NOMO-1 treated with DMSO at 0.1 percent for 48 hours (cell line): Measurements from ENCODE around the gene PRKAG2.
A peak's percentile ranks its signal among the peaks of the same experiment; 100 is the strongest.
"Not testable (repeated sequence)": the region's sequence is repeated elsewhere in the genome, so short reads cannot be mapped to it uniquely, and the experiment has no call there.

Experiments used
- DNase-seq: peaks from one replicate; lab custom pipeline; 2025; ENCODE audit not compliant: unreplicated experiment; lab: John Stamatoyannopoulos, UW

The PRKAG2 gene

DNA sequence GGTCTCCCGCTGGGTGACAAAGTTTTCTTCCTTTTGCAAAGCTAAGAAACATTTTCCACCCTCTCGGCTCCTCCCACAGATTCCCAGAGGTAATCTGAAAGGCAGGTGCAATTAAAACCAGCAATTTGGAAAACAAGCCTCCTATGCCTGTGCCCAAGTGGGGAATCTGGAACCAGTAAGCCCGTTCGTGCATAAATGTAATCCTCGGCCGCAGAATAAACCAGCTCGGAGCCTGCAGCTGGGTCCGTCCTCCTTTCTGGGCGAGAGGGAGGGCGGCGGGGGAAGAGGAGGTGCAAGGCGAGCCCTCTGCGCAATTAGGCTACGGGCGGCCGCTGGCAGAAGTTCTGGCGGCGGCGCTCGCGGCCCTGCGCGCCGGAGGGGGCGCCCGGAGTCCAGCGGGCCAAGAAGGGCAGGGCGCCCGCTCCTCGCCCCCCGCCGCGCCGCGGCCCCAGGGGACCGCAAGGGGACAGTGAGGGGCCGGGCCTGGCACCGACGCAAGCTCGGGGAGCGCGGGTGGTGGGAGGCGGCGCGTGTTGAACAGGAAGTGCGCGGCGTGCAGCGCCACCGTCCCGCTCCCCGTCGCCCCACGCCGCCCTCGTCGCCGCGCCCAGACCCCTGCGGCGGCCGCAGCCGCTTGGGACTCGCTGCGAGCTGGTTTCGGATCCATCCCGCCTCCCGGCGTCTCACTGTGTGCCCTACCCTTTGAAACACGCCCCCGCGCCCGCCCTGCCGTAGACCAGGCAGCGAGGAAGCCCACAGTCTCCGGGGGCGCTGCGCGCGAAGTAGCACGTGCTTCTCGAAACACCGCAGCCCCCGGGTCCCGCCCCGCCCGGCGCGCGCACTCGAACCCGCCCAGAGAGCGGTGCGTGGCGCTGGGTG, at the start of gene PRKAG2:
TSS of gene PRKAG2 (minus strand) at position 217 of the 879 bp plus-strand sequence. CDS start 495 bp downstream, outside the sequence.
- DNase-seq, result peak; percentile 33

DNA sequence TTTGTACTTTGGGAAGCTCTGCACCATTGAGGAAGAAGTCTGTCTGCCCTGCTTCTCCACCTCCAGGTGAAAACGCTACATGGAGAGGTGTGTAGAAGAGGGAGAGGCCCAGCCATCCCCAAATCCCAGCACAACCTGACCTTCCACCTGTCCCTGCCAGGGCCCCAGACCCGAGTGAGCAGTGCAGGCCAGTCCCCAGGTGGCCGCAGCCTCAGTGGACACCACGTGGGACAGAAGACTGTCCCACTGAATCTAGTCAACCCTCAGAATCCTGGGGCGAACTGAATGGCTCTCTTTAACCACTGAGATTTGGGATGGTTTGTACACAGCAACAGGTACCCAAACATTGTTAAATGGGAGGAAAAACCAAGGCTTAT, 49.4 kb upstream of the PRKAG2 start:
- DNase-seq, result no peak

DNA sequence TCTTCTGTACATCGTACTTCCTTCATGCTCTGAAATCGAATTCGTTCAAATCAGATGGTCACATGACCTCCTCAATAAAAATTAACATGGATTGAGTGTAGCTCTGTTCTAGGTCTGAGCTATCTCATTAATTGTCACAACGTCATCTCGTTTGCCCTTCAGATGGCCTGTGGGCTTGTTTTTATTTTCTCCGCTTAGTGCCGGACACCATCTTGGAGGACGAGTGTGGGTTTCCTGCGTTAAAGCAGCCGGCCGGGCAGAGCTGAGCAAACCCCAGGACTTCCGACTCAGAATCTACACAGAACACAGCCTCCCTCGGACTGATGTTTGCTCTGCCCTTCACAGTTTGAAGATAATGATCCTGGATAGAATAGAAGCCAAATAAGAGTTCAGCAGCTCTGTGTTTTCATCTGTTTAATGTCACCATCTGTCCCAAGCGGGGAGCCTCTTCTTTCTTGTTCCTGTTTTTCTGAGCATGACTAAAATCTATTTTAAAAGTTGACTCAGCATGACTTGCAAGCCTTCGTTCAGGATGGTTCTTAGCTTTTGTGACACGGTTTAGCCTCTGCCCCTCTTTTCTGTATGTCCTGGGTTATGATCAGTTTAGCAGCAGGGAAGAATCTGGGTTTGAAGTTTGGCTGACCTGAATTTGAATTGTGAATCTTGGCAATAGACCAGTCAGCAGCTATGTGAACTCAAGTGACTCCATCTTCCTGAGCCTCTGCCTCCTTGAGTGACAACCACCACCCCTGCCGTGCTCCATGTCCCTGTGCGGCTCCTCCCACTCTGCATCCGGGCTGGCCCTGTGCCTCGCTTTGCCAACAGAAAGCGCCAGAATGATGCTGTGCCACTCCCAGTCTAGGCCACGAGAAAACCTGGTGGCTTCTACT, 48.8 kb upstream of the PRKAG2 start:
- peak; percentile 76 for DNase-seq

DNA sequence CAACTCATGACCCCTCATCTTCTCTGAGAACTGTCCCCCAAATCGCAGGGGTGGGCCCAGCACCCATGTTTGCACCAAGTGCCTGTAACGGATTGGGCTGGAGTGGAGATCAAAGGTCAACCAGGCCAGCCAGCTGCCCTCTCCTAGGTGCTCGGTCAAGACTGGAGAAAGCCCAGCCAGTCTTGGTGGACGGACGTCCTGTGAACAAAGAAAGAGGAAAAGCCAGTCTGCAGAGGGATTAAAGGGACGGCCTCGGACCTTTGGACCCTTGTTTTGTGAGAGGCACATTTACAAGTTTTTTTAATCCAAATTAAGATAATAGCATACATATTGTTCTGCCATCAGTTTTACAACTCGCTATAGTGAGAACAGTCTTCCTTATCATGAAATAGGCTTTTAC, 47.6 kb upstream of the PRKAG2 start:
- no peak for DNase-seq

DNA sequence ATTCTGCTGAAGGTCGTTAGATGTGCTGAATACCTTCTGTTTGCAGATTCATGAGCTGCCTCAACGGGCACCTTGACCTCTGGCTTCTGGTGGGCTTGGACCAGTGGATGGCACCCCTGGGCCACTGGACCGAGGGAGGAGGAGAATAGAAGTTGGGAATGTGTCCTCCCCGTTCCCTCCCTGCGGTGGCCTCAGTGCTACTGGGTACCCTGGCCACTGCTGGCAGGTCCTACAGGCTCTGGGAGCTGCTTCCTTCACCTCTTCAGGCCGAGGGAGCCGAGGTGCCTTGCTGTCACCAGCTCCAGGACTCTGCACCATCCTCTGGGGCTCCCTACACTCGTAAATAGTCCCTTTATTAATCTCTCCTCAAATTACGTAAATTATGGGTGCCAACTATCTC, 47.1 kb upstream of the PRKAG2 start:
- DNase-seq, result no peak

DNA sequence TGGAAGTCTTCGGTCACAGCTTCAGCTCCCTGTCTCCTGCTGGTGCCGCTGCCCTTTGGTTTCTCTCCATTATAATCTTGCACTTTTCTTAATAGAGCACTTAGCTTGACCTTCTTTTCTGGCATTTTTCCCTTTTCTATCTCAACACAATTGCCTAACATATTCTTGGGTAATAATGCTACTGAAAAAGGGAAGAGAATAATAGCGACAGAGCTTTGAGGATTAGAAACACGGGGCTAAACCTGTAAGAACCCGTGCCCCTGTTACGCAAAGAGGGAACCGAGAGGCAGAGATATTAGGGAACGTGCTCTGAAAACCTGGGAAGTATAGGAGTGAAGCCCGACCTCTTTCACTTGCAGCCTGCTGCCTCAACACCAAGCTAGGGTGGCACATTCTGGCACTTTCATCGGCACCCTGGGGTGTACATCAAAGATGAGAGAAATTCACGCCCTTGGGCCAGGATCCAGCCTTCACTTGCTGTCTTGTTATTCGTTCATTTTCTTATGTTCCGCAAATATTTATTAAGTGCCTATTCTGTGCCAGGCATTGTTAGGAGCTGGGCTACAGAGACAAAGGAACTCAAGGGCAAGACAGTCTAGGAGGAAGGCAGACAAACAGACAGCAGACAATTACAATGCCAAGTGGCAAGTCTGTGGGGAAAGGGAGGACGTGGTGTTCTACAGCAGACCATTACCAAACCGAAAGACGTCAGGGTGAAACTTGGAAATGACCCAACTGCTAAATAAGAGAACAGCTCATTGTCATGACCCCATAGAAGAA, 46.4 kb upstream of the PRKAG2 start:
- peak; percentile 82 for DNase-seq

DNA sequence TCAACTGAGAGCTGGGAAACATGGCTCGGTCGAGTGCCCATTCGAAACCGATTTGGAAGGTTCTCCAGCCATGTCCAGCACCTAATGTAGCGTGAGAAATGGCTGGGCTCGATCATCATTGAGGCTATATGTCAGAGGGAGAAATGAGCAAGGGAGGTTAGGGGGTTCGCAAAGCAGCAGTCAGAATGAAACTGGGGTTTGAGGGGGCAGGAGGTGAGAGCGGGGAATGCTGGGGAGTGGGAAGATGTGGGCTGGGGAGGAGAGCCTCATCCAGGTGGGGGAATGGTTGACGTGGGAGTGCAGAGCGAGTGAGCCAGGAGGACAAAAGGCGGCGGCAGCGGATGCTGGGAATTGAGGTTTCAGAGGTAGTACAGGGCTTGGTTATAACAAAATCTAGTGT, 44.5 kb upstream of the PRKAG2 start:
- DNase-seq, result no peak

DNA sequence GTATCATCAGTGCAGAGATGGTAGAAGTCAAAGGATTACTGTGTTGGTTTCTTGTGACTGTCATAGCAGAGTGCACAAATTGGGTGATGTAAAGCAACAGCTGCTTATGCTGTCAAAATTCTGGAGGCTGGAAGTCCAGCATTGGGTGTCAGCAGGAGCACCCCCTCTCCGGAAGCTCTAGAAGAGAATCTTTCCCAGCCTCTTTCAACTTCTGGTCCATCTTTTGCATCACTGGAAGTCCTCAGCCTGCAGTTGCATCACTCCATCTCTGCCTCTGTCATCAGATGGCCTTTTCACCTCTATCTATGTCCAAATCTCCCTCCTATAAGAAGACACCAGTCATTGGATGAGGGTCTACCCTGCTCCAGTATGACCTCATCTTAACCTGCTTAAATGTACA, 43.6 kb upstream of the PRKAG2 start:
- no peak for DNase-seq

DNA sequence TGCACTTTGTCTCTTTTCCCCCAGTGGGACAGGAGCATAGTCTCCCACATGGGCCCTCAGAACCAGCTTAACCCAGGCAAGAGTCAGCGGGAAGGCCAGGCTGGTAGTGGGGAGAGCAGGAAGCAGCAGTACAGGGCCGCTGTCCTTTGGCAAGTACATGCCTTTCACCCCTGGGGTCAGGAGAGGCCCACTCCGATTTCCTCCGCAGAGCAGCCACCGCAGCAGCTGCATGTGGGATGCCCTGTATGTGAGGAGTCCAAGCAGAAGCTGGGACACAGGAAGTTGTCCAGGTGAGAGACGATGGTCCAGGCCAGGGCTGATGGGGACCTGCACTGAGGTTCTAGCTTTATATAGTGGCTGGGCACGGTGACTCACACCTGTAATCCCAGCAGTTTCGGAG, 42.7 kb upstream of the PRKAG2 start:
- DNase-seq, result no peak

DNA sequence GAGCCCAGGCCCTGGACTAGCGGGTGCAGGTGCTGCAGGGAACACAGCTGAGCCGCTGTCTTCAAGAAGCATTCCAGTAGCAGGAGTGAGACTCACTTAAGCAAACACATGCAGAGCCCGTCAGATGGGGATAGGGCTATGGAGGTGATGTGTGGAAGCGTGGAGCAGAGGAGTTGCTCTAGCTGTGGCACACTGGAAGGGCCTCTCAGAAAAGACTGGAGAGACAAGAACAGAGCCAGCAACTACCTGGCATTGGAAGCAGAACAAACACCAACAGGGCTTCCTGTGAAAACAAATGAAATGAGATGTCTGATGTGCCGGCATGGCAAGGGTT, 41.6 kb upstream of the PRKAG2 start:
- no peak for DNase-seq

DNA sequence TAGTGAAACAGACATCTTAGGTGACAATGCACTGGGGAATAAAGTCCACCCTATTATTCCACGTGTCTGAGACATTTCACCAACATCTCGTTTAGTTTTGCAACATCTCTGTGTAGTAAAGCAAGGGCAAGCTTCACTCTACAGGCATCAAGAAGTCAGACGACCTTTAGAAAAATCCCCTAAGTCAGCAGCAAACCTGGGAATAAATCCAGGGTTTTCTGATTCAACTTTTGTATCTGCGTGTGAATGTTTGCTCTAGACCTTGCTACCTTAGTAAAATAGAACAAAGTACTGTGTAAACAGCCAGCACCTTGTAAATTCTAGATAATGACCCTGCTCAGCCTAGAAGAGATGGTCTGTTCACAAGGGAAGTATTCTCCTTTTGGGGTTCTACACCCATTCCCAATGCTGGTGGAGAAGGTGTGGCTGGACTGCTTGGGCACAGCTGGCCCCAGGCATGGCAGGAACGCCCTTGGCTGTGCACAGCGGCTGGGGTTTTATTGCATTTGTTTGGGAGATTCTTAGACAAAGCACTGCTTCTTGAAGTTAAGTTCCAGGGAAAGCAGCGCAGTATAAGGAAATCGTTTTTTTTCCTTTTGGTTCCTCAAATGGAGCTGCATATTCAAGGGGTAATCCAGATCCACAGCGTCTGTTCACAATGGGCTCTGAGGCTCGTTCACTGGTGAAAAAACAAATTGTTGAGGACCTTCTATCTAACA, 41.0 kb upstream of the PRKAG2 start:
- DNase-seq, result peak; percentile 39

DNA sequence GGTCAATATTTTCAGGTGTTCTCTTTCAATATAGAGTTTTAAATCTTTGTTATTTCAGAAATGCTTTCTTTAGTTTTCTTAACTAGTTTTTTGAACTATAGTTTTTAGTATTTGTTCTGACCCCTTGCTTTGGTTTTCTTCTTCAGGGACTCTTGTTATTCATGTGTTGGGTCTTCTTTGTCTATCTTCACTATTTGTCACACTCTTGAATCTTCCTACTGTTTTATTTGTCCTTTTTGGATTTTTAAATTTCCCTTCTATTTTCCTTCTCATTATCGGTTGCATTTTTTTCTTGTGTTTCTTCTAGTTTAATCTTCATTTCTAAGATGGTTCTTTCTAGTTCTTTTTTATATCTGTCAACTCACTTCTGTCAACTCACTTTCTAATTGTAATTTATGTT, 37.1 kb upstream of the PRKAG2 start:
- no peak for DNase-seq

DNA sequence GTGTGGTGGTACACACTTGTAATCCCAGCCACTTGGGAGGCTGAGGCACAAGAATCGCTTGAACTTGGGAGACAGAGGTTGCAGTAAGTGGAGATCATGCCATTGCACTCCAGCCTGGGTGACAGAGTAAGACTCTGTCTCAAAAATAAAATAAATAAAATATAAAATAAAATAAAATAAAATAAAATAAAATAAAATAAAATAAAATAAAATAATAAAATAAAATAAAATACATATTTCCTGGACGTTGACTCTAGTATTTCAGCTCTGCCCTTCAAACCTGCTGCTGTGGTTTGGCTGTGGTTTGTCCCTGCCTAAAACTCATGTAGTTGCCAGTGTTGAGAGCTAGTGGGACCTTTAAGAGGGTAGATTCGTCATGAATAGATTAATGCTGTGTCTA, 33.7 kb upstream of the PRKAG2 start:
- not testable (repeated sequence) for DNase-seq

DNA sequence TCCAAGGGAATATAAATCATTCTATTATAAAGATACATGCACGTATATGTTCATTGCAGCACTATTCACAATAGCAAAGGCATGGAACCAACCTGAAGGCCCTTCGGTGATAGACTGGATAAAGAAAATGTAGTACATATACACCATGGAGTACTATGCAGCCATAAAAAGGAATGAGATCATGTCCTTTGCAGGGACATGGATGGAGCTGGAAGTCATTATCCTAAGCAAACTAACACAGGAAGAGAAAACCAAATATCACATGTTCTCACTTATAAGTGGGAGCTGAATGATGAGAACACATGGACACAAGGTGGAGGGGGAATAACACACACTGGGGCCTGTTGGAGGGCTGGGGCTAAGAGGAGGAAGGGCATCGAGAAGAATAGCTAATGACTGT, 30.2 kb upstream of the PRKAG2 start:
- DNase-seq, result not testable (repeated sequence)

DNA sequence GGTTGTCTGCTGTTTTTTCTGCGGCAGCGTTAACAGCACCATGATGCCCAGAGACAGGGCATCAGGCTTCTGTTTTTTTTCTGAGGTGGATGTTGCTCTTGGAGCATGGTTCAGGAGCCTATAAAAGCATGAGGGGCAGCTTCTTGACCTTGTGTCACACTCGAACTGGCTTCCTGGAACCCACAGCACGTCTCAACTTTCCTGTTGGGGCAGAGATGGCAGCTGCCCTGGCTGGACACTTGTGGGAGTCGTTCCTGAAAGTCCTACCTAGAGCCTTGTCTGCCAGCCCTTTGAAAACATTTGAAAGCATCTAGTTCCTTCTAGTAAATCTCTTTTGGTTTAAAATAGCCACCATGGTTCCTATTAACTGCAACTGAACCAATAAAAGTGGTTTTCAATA, 28.9 kb upstream of the PRKAG2 start:
- no peak for DNase-seq

DNA sequence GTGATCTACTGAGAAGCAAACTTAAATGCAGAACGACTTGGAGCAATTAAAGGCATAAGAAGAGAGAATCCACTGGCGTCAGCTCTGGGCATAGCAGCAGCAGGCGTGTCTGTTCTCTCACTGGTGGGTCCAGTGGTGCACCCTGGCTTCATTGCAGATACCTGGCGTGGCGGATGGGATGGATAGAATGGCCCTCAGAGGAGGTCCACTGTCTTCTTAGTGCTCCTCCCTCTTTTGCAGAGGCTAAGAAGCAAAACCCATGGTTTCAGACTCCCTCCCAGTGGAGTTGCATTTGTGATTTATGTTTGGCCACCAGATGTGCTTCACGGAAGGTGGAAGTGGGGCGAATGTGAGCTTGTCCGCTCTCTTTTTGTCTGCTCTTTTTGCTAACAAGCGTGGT, 28.4 kb upstream of the PRKAG2 start:
- peak; percentile 0 for DNase-seq

DNA sequence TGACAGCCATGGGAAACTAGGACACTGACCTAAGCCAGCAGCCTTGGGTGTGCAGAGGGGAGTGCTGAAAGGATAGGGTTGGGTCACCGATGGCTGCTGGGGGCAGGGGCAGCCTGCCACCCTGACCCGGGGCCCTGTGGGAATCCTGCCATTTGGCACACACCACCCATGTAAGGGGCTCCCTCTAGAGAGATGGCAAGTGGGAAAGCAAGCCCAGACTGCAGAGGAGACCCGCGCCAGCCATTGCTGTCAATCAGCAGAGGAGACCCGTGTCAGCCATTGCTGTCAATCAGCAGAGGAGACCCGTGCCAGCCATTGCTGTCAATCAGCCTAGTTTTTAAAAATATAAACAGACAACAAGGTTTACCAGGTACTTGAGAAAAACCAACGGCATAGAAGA, 27.4 kb upstream of the PRKAG2 start:
- no peak for DNase-seq

DNA sequence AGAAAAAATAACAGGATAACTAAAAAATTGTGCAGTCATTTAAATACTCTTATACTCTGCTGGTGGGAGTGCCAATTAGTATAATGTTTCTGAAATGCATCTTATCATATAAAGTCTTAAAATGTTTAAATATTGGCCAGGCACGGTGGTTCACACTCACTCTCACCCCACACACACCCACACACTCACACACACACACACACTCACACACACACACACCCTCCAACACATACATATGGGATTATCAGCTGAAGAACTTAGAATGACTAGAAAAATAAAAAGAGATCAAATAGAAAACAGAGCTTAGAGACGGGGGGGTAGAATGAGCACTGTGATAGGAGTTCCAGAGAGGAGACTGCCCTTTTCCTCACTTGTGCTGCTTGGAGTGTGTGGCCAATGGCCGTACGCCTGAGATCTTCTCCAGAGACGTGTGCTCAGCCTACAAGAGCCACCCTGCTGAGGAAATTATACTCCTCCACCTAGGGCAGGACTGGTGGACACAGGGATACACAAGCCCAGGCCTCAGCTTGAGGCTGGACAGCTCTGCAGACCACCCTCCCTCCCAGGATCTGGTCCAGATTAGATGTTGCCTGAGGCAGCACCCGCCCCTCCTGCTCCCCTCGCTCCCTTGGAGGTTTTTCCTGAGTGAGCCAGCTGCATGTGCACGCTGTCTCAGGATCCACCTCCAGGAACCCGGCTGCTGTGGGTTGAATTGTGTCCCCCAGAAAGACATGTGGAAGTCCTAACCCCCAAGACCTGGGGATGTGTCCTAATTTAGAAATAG, 26.5 kb upstream of the PRKAG2 start:
- DNase-seq, result no peak

DNA sequence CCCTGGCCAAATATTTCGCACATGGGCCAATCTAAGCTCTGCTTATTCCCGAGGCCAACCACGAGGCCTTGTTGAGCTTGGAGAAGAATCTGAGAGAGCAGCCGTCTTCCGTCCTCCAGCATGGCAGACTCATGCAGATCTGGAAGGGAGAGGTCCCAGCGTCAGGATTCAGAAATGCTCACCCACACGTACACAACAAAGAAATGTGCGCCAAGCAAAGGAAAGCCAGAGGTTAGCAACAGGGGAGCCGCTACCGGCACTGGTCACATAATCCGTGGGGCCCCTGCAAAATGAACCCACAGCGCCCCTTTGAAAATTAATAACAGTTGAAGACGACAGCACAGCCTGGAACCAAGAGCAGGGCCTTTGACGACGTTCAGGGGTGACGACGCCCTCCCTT, 25.4 kb upstream of the PRKAG2 start:
- DNase-seq, result no peak

DNA sequence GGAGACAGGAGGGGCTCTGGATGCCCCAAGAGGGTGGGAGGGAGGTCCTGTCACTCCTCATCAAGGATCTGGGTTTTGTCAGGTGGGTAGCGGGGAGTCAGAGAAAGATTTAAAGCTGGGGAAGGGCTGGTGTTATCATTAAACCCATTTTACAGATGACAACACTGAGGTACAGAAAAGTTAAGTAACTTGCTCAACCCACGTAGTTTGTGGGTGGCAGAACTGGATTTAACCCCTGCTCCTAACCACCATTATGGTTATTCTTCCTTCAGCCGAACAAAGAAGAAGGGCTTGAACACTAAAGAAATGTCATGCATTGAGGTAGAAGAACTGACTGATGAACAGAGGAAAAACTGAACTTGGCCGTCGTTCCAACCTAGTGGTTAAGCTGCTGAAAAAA, 24.9 kb upstream of the PRKAG2 start:
- DNase-seq, result no peak
